GM12891 (cell line): Measurements from ENCODE around the gene LMO1.

Experiments used
- DNase-seq: peaks from one replicate; pipeline ENCODE4 v3.0.0; 2011; ENCODE audit warnings: low spot score; ENCODE audit not compliant: insufficient read length
- FAIRE-seq: peaks from 2 replicates; lab custom pipeline; 2011; peaks lifted over from hg19 to GRCh38; lab: Jason Lieb, UNC
- PAX5 ChIP-seq: IDR thresholded peaks from 2 replicates; pipeline ENCODE4 v1.6.1; 2011; ENCODE audit warnings: low read length, moderate library complexity, mild to moderate bottlenecking; ENCODE audit not compliant: insufficient read depth, severe bottlenecking
- POLR2A ChIP-seq: IDR thresholded peaks from 2 replicates; pipeline ENCODE4 v1.6.1; 2011; ENCODE audit warnings: low read depth, low read length, control low read depth
- POLR2AphosphoS5 ChIP-seq: IDR thresholded peaks from 2 replicates; pipeline ENCODE4 v1.6.1; 2011; ENCODE audit warnings: low read depth, low read length, control low read depth
- POU2F2 ChIP-seq: IDR thresholded peaks from 2 replicates; pipeline ENCODE4 v1.6.1; 2011; ENCODE audit warnings: low read depth, mild to moderate bottlenecking, control low read depth, low read length, moderate library complexity
- SPI1 ChIP-seq: IDR thresholded peaks from 2 replicates; pipeline ENCODE4 v1.6.1; 2011; ENCODE audit warnings: low read depth, low read length, control low read depth
- TAF1 ChIP-seq: IDR thresholded peaks from 2 replicates; pipeline ENCODE4 v1.6.1; 2011; ENCODE audit warnings: low read depth, low read length, control low read depth

LMO1 gene

DNA sequence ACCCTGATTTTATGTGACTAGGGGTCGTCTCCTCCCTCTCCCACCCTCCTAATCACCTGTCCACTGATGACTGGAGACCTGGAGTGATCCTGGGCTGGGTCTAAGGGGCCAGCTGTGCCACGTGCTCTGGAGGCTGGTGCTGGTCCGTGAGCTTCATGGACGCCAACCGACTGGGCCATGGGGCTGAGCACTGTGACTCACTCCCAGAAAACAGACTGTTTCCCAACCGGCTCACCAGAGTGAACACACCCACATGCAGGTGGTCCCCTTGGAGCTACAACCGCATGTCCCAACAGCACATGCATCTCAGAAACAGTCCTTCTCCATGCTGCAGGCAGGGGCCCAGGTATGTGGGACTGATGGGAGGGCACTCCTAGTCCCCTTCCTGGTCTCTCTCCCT is 14.0 kb upstream of the LMO1 start:
- TF ChIP-seq POU2F2 (no peak), SPI1 (no peak), PAX5 (no peak), POLR2A (no peak), POLR2AphosphoS5 (no peak), TAF1 (no peak)
- no peak for DNase-seq
- no peak for FAIRE-seq

DNA sequence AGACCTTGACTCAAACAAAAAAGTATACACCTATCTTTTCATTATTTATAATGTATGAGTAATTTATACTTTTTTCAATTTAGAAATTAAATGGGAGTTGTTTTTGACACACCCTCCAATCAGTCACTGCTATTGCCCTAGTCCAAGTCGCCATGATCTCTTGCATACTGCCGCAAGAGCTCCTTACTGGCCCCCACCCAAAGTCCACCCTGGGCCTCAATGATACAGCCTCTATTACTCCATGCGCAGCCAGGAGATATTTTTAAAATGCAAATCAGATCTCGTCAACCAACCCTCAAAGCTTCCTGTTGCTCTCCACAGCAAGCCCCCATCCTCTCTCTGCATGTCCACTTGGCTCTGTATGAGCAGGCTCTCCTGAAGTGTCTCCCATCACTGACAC is 12.8 kb upstream of the LMO1 start:
- DNase-seq, result no peak
- TF ChIP-seq TAF1 (no peak), POU2F2 (no peak), PAX5 (no peak), SPI1 (no peak), POLR2A (no peak)
- FAIRE-seq, result no peak

DNA sequence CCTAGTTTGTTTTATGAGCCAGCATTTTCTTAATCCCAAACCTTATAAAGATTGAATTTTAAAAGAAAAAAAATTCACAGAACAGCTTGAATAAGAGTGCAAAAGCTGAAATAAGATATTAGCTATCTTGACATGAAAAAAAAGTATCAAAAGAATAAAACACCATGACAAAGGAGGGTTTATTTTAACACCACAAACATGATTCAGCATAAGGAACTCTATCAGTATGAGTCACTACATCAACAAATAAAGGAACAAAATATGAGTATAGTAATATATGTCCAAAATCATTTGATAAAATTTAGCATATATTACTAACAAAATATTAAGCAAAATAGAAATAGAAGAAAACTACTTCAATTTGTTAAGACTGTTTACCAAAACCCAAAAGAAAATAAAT is 9.6 kb upstream of the LMO1 start:
- FAIRE-seq, result no peak
- TF ChIP-seq POLR2AphosphoS5 (no peak), TAF1 (no peak)
- no peak for DNase-seq

DNA sequence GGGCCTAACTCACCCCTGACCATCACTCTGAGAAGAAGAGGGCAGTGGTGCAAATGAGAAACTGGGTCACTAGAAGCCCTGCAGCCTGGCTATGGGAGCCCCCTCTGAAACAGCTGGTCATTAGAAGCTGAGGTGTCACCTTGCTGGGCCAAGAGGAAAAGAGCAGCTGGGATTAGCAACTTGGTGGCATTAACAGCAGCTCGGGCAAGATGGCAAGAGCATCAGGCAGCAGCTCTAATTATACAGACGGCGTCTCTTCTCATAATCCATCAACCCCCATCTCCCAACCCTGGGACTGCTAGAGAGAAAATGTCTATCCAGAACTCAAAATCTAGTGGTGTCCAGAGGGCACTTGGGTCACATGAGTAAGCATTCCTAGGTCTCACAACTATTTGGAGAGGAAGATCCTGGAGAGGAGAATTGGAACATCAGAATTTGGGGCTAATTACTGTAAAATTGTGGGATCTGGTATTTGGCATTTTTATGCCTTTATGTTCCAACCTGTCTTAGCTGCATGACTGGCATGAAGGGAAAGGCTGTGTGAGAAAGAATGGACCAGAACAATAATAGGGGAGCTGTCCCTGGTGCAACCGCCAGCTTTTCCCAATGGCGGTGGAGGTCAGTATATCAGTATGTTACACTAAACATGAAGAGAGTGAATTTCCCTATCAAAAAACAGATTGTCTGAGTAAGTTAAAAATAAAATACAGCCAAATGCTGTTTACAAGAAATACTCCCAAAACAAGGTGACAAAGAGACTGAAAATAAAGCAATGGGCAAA is 7.6 kb upstream of the LMO1 start:
- FAIRE-seq, result no peak
- DNase-seq, result no peak
- TF ChIP-seq SPI1, result no peak

DNA sequence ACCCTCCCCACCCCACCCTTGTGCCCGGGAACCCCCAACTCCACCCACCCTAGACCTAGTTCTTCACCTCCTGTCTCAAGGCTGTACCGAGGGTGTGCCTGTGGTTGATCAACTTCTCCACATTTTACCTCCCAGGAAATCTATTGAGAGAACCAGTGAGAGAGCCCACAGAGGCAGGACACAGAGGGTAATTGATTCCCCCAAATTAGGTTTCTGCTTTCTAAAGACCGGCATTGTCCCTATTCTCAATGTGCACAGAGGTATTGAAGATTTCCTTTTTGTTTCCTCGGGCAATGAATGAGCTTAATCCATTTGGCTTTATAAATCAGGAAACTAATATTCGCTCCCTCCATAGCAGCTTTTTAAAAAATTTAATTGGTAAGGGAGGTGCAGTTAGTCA is 6.0 kb upstream of the LMO1 start:
- TF ChIP-seq SPI1 (no peak), TAF1 (no peak), POLR2A (no peak), POLR2AphosphoS5 (no peak), PAX5 (no peak), POU2F2 (no peak)
- FAIRE-seq, result no peak

DNA sequence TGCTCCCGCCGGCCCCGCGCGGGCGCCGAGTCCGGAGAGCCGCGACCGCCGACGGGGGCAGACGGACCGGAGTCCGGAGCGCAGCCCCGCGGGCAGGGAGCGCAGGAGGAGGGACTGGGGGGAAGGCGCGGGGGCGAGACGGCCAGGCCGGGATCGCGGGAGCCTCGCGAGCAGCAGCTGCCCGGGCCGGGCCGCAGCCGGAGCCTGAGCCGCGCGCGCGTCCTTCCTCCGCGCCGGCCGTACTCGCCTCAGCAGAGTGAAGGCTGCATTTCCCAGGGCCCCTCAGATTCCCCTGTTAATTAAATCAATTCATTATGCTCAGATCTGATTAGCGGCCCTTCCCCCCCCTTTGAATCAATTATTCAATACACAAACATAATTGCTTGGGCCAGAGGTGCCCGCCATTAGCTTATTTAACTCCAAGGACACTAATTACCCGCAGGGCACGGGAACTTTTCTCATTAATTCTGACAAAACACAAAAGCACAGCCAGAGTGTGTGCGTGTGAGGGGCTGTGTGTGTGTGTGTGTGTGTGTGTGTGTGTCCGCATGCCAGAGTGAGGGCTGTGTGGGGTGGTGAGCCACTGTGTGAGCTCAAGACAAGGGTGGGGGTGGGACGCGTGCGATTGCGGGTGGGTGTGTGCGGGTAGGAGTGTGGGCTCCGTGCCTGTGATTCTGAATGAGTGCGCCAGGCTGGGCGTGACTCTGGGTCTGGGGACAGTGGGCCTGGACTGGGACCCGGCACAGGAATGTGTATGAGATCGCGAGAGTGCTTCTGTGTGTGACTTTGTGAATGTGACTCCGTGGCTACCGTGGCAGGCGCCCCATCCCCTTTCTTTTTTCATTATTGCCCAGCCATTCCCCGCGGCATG is 5.1 kb upstream of the LMO1 start:
- FAIRE-seq (no peak), DNase-seq (no peak)
- no peak for TF ChIP-seq SPI1
- TF ChIP-seq PAX5, result no peak
- TF ChIP-seq TAF1, result no peak
- no peak for TF ChIP-seq POLR2AphosphoS5

More for the DNA sequence above, 6.0 kb upstream of the LMO1 start:
- no peak for DNase-seq

DNA sequence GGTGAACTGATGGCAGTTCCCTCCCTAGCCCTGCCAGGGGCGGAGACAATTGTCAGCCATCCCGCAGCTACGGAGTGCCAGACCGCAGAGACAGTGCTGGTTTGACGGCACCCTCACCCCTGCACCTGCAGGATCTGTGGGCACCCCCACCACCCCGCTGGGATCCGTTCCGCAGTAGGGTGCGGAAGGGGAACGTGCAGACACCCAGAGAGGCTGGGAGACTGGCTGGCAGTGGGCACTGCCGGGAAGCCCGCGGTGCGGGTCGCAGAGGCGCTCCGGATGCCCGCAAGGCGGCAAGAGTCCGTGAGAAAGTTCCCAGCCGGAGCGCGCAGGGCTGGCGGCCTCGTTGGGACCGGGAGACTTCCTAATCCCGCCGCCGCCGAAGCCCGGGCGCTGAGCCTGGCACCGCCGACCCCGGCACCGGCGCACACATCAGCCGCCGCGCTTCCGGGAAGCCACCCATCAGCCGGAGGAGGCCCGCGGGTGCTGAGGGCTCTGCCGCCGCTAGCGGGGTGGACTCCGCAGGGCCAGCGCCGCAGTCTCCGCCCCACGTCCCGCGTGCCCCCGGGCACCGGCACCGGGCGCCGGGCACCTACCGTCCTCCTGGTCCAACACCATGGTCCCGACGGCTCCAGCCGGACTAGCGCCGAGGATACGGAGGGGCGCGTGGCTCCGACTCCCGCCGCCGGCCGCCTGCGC is 4.3 kb upstream of the LMO1 start:
- DNase-seq (no peak), FAIRE-seq (no peak)
- no peak for TF ChIP-seq POLR2A
- no peak for TF ChIP-seq SPI1
- TF ChIP-seq PAX5, result no peak
- TF ChIP-seq TAF1, result no peak
- TF ChIP-seq POU2F2, result no peak
- no peak for TF ChIP-seq POLR2AphosphoS5

DNA sequence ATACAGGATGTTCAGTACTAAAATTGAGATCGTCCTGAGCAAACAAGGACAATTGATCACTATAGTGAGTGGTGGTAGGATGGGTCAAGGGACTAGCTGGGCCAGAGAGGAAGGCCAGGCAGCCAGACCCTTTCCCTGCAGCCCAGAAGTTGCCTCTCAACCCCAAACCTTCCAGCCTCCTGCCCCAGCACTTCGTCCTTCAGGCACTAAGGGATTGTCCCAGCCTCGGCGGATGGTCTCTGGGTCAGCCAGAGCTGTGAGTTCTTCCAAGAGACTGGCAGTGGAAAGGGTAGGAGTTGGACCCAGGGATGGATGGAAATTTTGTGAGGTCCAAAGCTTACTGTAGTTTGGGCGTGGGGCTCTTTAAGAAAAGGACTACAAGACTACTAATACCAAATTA is 3.6 kb upstream of the LMO1 start:
- DNase-seq, result no peak
- FAIRE-seq, result no peak
- TF ChIP-seq SPI1, result no peak
- TF ChIP-seq TAF1, result no peak
- TF ChIP-seq POLR2A, result no peak
- no peak for TF ChIP-seq POLR2AphosphoS5
- no peak for TF ChIP-seq PAX5
- TF ChIP-seq POU2F2, result no peak
